ENCODE measurements around the gene RAP2C. TPM values are rescaled to one million over a fixed set of nuclear protein-coding genes. Genes with fewer than 3 reads are reported as not detected.

Gene RAP2C
- total and polyA plus RNA-seq, 7 donors: 10.3 to 19.8 (median 16.3) TPM

GRCh38 chrX:132258509-132258908 is 39.3 kb upstream of the RAP2C start:
- 71 to 96% methylated on average over 1 of the region's 1 CpG for WGBS, 2 donors
- H3K9me3 ChIP-seq: no peaks in the 10 kb centered on the region
- no peaks in the 10 kb centered on the region for H3K36me3 ChIP-seq
- intact Hi-C loops (cut with DNase I): no loop called here
- no peak for DNase-seq
- H3K4me1 ChIP-seq: no peaks in the 10 kb centered on the region
- no peak overlapping the region for H3K27ac ChIP-seq
- TF ChIP-seq EP300 (IDR thresholded peaks at IDR 0.05) (no peak), POLR2AphosphoS5 (IDR thresholded peaks at IDR 0.05) (no peak), POLR2A (IDR thresholded peaks at IDR 0.05) (no peak), CTCF (IDR thresholded peaks at IDR 0.05) (no peak)
- no peak overlapping the region for H3K4me3 ChIP-seq
- no peaks in the 10 kb centered on the region for H3K27me3 ChIP-seq

DNA sequence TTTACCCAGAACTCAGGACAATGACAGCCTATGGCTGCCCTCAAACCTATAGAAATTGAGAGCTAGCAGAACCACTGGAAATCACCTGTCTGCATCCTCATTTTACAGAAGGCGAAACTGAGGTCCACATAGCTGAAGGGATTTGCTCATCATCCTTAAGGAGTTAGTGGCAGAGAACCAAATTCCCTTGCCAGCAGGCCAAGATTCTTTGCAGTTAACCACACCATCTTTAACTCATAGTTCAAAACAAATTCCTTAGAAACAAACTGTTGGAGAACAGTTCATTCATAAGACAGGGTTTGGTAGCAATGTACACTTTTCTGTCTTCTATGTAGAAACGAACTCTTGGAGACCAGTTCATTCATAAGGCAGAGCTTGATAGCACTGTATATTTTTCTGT is 37.9 kb upstream of the RAP2C start:
- Histone ChIP-seq H3K27ac (no peak overlapping the region), H3K4me3 (no peak overlapping the region), H3K27me3 (no peaks in the 10 kb centered on the region), H3K36me3 (no peaks in the 10 kb centered on the region), H3K9me3 (no peaks in the 10 kb centered on the region), H3K4me1 (no peaks in the 10 kb centered on the region)
- intact Hi-C loops (cut with DNase I): no loop called here
- WGBS, 2 donors: 81 to 88% methylated on average over 2 of the region's 2 CpGs
- TF ChIP-seq CTCF (IDR thresholded peaks at IDR 0.05) (no peak), EP300 (IDR thresholded peaks at IDR 0.05) (no peak), POLR2AphosphoS5 (IDR thresholded peaks at IDR 0.05) (no peak)
- DNase-seq: no peak

DNA sequence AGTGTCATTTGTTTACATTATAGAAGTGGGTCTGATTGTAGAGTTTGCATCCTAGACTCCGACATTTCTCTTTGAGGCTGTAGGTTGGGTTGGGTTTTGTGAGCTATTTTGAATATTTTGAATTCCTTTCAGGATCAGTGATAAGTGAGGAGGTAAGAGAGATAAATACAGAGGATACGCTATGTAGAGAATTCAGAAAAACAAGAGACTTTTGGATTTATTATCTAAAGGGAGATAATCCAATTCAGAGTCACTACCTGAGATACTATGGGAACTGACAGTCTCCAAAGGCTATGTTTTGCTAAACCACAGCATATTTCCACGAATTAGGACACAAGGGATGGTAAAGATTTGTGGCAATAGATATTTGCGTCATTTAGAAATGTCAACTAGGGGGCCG is 16.9 kb upstream of the RAP2C start:
- 95 to 99% methylated on average over 5 of the region's 5 CpGs for WGBS, 2 donors
- Histone ChIP-seq H3K36me3 (no peaks in the 10 kb centered on the region), H3K4me1 (no peaks in the 10 kb centered on the region), H3K27me3 (no peaks in the 10 kb centered on the region), H3K9me3 (no peaks in the 10 kb centered on the region), H3K27ac (no peak overlapping the region), H3K4me3 (no peak overlapping the region)
- TF ChIP-seq POLR2A (IDR thresholded peaks at IDR 0.05): no peak
- TF ChIP-seq CTCF (IDR thresholded peaks at IDR 0.05): no peak
- TF ChIP-seq POLR2AphosphoS5 (IDR thresholded peaks at IDR 0.05): no peak
- no peak for TF ChIP-seq EP300 (IDR thresholded peaks at IDR 0.05)
- no peak for DNase-seq
- intact Hi-C loops (cut with DNase I): no loop called here

DNA sequence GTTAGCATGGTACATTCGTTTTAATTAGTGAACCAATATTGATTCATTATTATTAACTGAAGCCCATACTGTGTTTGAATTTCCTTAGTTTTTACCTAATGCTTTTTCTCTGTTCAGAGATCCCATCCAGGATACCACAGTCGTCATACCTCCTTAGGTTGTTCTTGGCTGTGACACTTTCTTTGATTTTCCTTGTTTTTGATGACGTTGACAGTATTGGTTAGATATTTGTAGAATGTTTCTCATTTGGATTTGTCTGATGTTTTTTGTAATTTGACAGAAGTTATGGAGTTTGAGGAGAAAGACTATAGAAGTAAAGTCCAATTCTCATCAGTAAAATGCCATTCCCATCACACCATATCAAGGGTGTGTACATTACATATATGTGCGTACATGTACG is 16.2 kb upstream of the RAP2C start:
- H3K36me3 ChIP-seq: no peaks in the 10 kb centered on the region
- no peaks in the 10 kb centered on the region for H3K4me1 ChIP-seq
- H3K4me3 ChIP-seq: no peak overlapping the region
- 88 to 94% methylated on average over 5 of the region's 5 CpGs for WGBS, 2 donors
- no peaks in the 10 kb centered on the region for H3K27me3 ChIP-seq
- TF ChIP-seq EP300 (IDR thresholded peaks at IDR 0.05) (no peak), POLR2A (IDR thresholded peaks at IDR 0.05) (no peak), CTCF (IDR thresholded peaks at IDR 0.05) (no peak), POLR2AphosphoS5 (IDR thresholded peaks at IDR 0.05) (no peak)
- no peak for DNase-seq
- no peaks in the 10 kb centered on the region for H3K9me3 ChIP-seq
- H3K27ac ChIP-seq: no peak overlapping the region
- intact Hi-C loops (cut with DNase I): no loop called here

DNA sequence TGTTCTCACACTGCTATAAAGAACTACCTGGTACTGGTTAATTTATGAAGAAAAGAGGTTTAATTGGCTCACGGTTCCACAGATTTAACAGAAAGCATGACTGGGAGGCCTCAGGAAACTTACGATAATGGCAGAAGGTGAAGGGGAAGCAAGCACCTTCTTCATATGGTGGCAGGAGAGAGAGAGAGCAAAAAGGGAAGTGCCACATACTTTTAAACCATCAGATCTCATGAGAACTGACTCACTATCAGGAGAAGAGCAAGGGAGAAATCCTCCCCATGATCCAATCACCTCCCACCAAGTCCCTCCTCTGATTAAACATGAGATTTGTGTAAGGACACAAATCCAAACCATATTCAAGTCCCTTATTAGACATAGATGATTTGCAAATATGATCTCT is 12.3 kb upstream of the RAP2C start:
- no peaks in the 10 kb centered on the region for H3K4me1 ChIP-seq
- no peaks in the 10 kb centered on the region for H3K9me3 ChIP-seq
- TF ChIP-seq POLR2AphosphoS5 (IDR thresholded peaks at IDR 0.05) (no peak), CTCF (IDR thresholded peaks at IDR 0.05) (no peak), EP300 (IDR thresholded peaks at IDR 0.05) (no peak), POLR2A (IDR thresholded peaks at IDR 0.05) (no peak)
- H3K4me3 ChIP-seq: no peak overlapping the region
- H3K27me3 ChIP-seq: no peaks in the 10 kb centered on the region
- intact Hi-C loops (cut with DNase I): no loop called here
- WGBS, 2 donors: 79 to 89% methylated on average over 2 of the region's 2 CpGs
- no peaks in the 10 kb centered on the region for H3K36me3 ChIP-seq
- no peak for DNase-seq
- H3K27ac ChIP-seq: no peak overlapping the region
